GM18498 (cell line): ENCODE measurements around the gene GRAMD1B.
"Not testable (repeated sequence)": the region's sequence is repeated elsewhere in the genome, so short reads cannot be mapped to it uniquely, and the experiment has no call there.

ENCODE experiments used
- ATAC-seq: cut with Tn5 transposase; IDR thresholded peaks from one replicate; pipeline ENCODE4 v1.9.1; 2021; ENCODE audit warnings: mild to moderate bottlenecking, moderate library complexity; ENCODE audit not compliant: unreplicated experiment

GRAMD1B gene

DNA sequence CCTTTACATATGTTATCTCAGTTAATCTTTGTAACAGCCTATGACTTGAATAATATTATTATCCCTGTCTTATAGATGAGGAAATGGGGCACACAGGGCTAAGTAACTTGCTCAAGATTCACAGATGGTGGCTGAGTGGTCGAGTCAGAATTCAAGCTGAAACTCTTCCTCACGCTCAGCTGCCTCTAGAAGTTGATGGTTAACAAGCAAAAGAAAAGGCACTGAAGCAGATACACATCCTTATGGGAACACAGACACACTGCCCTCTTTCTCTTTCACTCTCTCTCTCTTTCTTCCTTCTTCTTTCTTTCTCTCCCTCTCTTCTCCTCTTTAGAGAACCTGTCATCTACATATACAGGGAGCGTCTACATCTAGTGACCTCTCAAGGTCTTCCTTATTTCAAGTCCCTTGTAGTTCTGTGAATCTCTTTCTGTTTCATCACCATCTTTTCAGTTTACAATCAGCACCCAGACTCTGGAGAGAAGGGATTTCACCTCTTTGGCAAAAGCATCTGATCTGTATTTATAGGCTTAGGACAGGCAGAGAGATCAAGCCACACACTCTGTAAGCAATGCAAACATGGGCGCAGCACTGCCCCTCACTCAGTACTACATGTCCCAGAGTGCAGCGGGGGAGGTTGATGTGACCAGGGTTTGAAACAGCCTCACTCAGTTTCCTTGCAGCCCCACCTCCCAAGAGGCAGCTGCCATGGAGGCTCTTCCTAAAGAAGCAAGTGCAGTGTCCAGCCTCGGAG lies 75.7 kb downstream of the GRAMD1B start:
- ATAC-seq: peak; percentile 81

DNA sequence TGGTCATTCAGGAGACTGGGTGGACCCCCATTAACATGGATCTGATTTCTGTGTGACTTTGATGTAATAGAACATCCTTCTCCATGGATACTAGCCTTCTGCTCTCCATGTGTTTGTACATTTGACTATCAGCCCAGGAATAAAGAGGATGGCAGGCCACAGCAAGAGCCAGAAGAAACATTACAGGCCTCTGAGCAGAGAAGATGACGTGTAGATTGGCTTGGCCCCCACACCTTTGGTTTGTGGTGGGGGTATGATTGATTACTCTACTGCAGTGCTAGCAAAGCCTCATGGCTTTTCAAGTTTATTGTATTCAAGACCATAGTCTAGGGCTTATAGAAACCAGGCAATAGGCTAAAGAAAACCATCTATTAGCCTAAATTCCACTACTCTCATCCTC lies 77.0 kb downstream of the GRAMD1B start:
- ATAC-seq: no peak

DNA sequence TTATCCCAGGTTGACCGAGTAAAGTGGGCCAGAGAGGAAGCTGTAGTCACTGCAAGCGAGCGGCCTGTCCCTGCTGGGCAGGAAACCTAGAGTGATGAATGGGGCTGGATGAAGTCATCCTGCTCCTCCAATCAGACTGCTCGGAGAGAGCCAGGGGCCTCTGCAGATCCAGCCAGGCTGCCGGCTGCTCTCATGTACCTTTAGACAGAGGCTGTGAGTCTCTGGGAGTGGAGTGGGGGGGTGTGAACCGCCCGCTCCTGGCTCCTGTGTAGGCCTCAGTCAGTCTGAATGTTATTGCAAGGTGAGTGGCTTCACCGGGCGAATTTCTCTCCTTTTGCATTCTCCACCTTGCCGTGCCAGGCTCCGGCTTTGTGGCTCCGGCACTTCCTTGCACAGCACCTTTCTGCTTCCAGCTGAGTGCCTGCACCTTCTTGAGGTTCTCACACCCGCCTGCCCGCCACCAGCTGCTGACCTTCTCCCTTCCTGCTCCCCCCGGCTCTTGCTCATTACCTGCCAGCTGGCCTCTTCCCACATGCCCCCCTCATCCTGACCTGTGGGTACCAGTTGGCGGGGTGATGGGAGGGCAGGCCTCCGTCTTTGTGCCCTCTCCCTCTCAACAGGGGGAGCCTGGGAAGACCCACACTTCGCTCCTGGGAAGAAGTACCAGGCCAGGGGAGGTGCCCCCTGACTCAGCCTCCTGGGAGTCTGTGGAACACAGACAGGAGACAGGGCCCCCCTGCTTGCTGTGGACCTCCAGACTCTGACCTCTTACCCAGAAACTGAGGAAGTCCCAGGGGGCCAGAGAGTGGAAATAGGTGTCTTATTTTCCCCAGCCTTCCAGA lies 79.9 kb downstream of the GRAMD1B start:
- no peak for ATAC-seq

DNA sequence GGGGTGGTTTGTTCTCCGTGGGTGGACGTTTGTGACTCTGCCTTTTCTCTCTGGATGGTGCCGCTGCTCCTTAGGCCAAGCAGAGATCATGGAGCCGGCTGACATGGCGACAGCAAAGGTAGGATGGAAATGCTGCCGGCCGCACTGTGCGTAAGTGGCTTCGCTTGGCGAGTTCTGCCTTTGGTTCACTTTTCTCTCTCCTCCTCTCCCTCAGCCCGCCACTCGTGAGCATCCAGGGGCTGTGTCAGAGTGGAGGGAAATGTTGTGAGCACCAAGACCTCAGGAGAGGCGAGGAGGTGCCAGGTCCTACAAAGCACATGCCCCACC lies 80.5 kb downstream of the GRAMD1B start:
- ATAC-seq: no peak

DNA sequence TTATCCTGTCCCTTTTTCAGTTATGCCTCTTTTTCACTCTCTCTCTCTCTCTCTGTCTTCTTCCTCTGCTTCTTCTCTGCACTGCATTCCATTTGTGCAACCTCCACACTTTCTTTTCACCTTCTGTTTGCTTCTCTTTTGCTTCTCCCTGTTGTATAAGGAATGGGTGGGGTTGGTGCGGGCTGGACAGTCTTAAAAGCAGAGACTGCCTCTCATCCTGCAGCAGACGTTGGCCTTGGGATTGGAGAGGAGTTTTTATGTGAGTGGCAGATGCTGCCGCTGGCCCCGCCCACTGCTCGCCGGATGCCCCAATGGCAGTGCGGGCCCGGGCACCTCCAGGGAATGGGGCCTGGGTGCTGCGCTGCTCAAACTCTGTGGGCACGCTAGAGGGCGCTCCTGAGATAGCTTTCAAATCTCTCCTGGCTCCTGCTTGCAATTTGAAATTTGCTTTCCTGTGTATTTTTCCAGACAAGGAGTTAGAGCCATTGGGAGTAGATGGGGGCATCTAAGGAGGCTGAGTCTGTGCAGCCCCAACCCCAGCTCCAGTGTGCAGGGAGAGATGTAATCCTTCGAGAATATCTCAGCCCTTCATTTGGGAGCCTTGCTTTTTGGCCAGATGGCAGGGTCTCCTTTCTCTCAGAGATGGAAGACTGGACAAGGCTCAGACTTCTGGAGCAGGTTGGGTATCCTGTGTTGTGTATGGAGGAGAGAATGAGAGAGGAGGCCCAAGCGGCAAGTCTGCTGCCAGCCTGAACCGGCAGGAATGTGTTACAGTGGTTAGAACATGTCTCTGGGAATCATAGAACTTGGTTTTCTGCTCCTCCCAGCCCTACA lies 81.2 kb downstream of the GRAMD1B start:
- peak; percentile 92 for ATAC-seq

DNA sequence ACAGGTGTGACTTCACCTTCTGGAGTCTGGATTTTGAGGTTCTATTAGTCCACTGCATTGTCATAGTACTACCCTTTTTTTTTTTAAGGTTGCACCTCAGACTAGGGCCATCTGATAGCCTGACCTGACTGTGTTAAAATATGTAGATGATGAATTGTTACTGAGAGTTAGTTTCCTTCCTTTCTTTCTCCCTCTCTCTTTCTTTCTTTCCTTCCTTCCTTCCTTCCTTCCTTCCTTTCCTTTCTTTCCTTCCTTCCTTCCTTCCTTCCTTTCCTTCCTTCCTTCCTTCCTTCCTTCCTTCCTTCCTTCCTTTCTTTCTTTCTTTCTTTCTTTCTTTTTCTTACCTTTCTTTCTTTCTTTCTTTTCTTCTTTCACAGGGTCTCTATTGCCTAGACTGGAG lies 83.2 kb downstream of the GRAMD1B start:
- not testable (repeated sequence) for ATAC-seq

DNA sequence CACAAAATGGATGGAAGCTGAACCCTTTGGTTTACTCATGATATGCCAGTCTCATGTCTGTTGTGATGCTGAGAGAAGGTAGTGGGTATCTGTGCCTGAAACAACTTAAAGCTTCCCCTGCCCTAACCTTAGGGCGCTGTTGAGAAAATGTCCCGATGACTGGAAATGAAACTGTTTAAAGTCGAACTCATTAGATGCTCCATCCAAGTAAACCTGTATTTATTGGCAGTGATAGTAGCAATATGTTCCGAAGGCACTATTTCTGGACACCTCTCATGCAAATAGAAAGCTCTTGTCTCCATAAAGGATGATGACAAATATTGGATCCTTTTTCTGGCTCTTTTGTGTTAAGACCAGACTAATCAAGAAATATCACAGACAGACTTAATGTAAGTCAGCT lies 86.2 kb downstream of the GRAMD1B start:
- ATAC-seq: no peak

DNA sequence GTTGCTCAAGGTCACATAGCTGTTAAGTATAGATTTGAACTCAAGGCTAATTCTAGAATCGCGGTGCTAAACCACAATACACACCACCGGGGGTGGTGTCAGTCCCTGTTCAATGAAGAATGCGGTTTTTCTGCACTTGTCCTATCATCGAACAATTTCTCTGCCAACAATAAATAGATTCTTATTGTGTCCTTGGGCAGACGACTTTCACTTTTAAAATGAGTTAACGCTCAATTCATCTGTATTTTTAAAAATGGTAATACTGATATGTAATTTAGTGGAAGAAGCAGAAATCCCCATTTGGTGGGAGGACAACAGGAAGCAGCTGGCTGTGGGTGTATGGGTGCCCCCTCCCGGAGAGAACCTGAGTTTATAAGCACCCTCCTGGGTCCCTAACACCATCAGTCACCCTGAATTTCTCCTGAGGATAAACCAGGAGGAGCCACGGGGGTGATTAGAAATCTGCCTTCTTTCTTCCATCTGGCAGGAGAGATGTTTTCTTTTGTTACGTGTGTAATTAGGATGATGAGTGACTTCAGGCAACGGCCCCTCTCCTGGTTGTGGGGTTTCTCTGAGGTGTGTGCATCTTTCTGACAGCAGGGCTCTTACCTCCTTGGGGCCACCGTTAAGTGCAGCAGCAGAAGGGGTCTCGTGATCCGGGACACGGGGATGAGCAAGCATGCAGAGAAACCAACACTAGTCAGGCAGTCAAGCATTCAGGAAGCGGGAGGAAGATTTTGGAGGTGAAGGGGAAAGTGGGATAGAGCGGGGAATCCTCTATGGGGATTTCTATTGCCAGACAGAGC lies 87.7 kb downstream of the GRAMD1B start:
- peak; percentile 50 for ATAC-seq

DNA sequence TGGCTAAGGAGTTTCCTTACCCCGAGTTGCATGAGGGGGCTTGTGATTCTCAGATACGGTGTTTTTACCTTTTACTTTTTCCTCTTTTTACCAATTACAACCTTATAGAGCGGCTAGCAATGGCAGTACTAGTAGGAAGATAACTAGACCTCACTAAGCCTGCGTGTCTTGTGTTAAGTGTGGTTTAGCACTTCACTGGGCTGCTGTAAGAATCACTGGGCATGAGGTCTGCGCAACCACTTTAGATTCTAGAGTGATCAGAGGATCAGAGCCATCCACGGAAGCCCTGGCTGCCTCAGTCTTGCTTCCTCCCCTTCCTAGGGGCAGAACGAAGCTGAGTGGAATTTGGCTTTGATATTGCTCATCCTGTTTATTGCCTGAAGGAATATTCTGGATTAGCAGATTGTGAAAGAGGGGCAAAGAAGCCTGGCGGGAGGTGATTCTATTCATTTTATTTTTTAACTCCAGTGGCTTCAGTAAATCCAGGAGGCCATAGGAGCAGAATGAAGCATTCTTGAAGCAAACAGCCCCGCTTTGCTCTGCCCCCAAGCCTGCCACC lies 88.5 kb downstream of the GRAMD1B start:
- ATAC-seq: no peak

DNA sequence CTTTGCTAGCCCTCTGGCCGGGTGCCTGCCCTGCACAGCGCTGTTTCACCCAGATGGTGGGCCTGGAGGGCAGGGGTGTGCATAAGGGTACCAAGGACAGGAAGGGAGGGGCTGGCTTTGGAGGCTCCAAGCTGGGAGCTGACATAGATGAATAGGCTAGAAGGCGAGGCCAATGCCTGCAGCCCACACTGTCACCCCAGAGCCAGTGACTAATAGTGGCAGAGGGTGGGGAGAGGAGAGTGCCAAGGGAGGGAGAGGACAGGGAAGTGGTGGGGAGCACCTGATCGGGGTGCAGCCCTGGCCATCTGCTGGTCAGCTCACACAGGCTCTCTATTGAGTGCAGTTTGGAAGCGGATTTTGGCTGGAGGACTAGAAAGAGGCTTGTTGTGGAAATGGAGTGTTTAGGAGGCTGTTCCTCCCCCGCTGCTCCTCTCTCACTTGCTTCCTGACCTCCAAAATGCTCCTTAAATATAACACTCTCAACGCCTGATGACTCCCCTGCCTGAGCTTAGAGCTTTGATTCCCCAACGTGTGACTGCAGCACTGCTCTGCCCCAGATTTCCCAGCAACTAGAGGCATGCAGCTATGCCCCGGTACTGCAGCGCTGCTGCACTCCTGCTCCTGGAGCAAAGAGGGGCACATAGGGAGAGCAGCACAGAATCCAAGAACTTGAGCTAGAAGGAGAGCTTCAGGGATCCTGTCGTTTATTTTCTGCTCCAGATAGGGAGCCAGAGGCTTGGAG lies 89.2 kb downstream of the GRAMD1B start:
- no peak for ATAC-seq

DNA sequence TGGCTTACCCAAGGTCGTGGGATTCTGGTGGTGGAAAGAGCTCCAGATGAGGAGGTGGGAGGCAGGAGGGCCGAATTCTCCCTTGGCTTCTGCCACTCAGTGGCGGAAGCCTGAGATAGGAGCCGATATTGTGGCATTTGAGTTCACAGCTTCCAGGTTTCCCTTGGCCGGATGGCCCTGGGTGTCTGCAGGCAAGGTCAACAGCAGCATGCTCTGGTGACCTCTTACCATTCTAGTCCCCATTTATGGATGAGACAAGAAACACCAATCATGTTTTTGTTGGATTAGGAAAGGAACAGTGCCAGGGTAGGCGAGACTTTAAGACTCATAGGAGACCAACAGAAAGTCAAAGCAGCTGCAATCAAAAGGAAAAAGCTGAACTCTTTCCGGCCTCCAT lies 89.7 kb downstream of the GRAMD1B start:
- ATAC-seq: no peak

DNA sequence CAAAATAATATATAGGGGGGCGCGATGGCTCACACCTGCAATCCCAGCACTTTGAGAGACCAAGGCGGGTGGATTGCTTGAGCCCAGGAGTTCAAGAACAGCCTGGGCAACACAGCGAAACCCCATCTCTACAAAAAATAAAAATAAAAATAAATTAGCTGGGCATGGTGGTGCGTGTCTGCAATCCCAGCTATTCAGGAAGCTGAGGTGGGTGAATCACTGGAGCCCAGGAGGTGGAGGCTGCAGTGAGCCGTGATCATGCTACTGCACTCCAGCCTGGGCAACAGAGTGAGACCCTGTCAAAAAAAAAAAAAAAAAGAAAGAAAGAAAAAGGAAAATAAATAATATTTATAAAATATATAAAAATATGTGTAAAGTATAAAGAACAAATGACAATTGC lies 90.4 kb downstream of the GRAMD1B start:
- not testable (repeated sequence) for ATAC-seq

DNA sequence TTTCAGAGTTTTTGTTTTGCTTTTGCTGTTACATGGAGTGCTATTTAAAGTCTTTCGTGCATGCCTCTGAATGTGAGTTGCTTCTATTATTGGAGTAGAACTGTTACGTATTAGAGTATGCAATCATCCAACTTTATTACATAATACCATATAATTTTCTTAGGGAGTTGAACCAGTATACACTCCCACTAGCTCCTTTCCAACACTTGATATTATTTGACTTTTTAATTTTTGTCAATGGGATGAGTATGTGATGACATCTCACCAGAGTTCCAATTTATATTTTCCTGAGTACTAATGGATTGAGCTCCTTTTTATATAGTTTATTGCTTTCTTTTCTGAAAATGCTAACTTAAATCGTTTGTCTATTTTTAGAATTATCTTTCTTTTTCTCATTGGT lies 90.9 kb downstream of the GRAMD1B start:
- no peak for ATAC-seq

DNA sequence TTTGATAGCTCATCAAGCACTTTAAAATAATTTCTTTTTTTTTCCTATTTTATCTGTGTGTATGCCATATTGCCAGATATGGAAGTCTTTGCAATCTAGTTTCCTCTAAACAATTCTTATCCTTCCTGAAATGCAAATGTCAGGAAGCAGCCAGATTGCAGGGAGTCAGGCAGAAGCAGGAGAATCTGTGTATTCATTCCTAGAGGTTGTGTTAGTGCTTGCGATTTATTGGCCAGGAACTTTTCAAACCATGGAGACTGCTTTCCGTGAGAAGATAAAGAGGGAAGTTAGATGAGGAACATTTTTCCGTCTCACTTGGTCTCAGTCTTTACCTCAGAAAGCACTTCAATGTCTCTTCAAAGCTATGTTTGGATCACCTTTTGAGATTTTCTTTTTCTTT lies 91.9 kb downstream of the GRAMD1B start:
- no peak for ATAC-seq

DNA sequence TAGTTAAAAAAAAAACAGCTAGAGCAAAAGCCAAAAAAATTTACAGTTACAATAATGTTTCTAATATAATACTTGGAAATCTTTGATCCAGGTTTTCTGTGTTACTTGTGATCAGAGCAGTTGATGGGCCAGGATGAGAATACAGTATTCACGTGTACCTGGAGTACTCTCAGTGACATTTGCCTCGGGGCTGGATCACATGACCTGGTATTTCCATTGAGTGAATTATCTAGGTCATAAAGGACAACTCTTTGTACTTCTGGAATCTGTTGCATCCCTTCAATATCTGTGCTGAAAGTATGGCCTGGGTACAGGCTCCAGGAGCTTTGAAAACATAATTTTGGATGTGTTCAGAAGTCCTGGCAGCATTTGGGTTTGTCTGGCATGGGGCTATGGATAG lies 93.5 kb downstream of the GRAMD1B start:
- no peak for ATAC-seq

DNA sequence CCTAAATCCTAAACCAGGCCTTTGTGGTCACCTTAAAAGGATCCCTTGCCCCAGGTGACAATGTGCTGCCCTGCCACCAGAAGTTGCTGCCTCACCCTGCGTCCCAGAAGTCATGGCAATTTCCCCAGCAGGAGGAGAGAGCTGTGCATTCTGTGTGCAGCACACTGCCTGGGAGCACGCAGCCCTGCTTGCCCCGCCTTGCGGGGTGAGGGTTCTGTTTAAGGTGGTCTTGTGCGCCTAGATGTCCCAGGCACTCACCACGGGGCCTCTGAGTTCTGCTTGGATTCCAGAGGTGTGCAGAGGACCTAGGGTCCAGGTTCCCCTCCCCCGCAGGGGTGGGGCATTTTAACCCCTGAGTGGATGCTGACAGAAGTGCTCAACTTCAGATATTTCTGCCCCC lies 95.0 kb downstream of the GRAMD1B start:
- no peak for ATAC-seq

DNA sequence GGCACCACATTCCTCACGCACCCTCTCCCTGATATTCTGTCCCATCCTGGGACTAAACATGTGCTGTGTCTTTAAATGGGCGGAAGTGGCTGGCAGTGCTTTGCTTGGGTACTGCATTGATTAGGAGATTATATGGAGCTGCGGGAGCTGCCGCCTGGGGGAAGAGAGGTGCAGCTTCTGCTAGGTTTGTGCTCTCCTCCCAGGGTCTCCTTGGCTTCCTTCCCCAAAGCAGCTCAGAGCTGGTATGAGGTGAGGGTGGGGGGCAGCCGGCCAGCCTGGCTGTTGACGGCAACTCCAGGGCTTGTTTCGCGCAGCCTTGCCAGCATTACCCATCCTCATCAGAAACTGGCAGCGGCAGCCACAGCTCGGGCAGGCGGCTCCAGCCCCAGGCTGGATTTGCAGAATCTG lies 95.4 kb downstream of the GRAMD1B start:
- no peak for ATAC-seq

DNA sequence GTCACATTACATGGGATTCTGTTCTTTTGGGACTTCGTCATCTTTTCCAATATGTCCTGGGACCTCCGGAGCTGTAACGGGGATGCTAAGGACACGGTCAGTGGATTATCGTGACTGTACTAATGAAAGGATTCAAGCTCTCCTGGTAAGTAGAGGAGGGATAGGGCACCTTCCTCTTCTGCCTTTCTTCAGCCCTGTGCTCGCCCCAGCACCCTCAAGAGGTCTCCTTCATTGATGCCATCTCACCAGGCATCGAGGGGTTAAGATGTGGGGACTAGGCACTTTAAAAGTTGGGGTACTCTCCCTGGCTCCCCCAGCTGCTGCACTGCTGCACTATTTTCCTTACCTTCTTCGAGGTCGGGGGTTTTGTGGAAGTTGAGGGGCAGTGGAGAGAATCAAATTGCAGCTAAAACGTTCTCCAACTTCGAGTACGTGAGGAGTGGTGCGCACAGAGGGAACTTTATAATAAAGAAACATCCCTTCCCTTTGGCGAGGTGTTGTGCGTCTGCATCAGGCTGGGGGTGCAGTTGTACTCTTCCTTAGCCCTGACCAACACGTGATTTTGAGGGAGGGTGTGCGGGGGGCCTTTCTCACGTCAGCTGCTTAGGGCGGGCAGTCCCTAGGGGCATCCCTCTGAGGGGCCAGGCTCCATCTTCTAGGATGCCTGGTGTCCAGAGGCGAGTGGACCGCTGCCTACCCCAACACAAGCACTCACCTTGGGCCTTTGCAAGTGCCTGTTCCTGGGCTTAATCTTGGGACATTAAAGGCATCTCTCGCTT lies 96.1 kb downstream of the GRAMD1B start:
- ATAC-seq: no peak

DNA sequence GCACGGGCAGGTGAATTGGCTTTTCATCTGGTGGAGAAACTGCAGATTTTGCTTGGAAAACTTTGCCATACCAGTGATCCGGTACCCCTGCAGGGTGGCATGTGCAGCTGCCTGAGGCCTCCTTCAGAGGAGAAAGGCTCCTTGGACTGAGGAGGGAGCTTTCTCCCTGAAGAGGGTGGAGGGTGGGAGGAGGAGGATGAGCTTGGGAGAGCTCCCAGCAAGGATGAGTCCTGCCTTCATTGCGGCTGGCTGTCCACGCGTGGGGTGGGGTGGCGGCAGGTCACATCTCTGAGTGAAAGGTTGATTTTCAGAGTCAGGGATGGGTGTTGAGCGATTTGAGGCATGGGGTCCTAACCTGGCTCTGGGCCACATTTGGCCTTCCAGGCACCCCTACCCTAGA lies 96.8 kb downstream of the GRAMD1B start:
- no peak for ATAC-seq
